GM10248 (cell line): ENCODE data around the gene DNAJC11.

ENCODE experiments used
- CTCF ChIA-PET: fragments of 300-600 bp; sonication (Branson Sonifier 250); formaldehyde crosslinking; extraction: SDS; loops from one replicate; lab custom pipeline; 2021; ENCODE audit warnings: antibody characterized with exemption; lab: Yijun Ruan, JAX
- POLR2A ChIA-PET: fragments of 350-650 bp; sonication (Branson Sonifier 250); formaldehyde crosslinking; extraction: SDS; loops from one replicate; lab custom pipeline; 2020; ENCODE audit warnings: antibody characterized with exemption; lab: Yijun Ruan, JAX
- DNase-seq: peaks from one replicate; pipeline ENCODE4 v3.0.0; 2012; ENCODE audit errors: extremely low spot score
- CTCF ChIP-seq: IDR thresholded peaks from 2 replicates; pipeline ENCODE4 v1.5.1; 2012; ENCODE audit warnings: mild to moderate bottlenecking, low read depth; ENCODE audit errors: extremely low read depth, missing control alignments, control extremely low read depth

DNAJC11 gene

GRCh38 chr1:6726253-6726652, 24.6 kb upstream of the DNAJC11 start:
- DNase-seq, result no peak
- TF ChIP-seq CTCF, result no peak
- POLR2A ChIA-PET, result interaction anchor here (0.6 kb wide), 1 partner anchor 18 kb away, joined by 3 read pairs; no protein-coding TSS in a partner anchor
- CTCF ChIA-PET, result interaction anchor here (0.9 to 4.0 kb wide), 4 partner anchors 14 to 170 kb away, joined by 3 to 23 read pairs (median 4); no protein-coding TSS in a partner anchor

GRCh38 chr1:6724517-6725141, 23.0 kb upstream of the DNAJC11 start:
- TF ChIP-seq CTCF, result no peak
- no peak for DNase-seq
- CTCF ChIA-PET, result interaction anchor here (1.4 to 4.0 kb wide), 5 partner anchors 23 to 924 kb away, joined by 3 to 23 read pairs (median 4); partner anchors contain the start of gene DNAJC11
- POLR2A ChIA-PET, result no interaction called here

- ChIA-PET POLR2A (no interaction called here), CTCF (interaction anchor here (1.4 to 2.2 kb wide), 4 partner anchors 23 to 925 kb away, joined by 3 to 8 read pairs (median 4); partner anchors contain the start of gene DNAJC11)
- no peak for DNase-seq
- TF ChIP-seq CTCF, result no peak
These were observed 22.2 kb upstream of the DNAJC11 start for GRCh38 chr1:6723621-6724428.

- TF ChIP-seq CTCF, result no peak
- POLR2A ChIA-PET, result no interaction called here
- no peak for DNase-seq
- CTCF ChIA-PET, result no interaction called here
These were observed 9.6 kb upstream of the DNAJC11 start for GRCh38 chr1:6711174-6711573.

- no peak for TF ChIP-seq CTCF
- ChIA-PET POLR2A (no interaction called here), CTCF (interaction anchor here (0.9 to 1.0 kb wide), 2 partner anchors 9 to 15 kb away, joined by 3 to 5 read pairs; no protein-coding TSS in a partner anchor)
- no peak for DNase-seq
These were observed 3.1 kb upstream of the DNAJC11 start for GRCh38 chr1:6704746-6705145.

- no peak for DNase-seq
- ChIA-PET POLR2A (no interaction called here), CTCF (interaction anchor here (1.0 kb wide), 1 partner anchor 16 kb away, joined by 4 read pairs; no protein-coding TSS in a partner anchor)
- no peak for TF ChIP-seq CTCF
These were observed 1.4 kb upstream of the DNAJC11 start for GRCh38 chr1:6703016-6703415.
